GM23338 (cell line): ENCODE data around the gene NDUFS6. TPM values are rescaled to one million over a fixed set of nuclear protein-coding genes. Genes with fewer than 3 reads are reported as not detected.

Source experiments
- ATAC-seq: fragments of 200-7000 bp; cut with Tn5 transposase; 3 replicates; pipeline ENCODE4 v1.9.1; 2020
- DNase-seq: peaks from one replicate; pipeline ENCODE4 v3.0.0-alpha.2; 2015; ENCODE audit warnings: low spot score
- H2AFZ ChIP-seq: fragments of 200-600 bp; sonication (generic); 2 replicates; pipeline ENCODE4 v1.8.0; 2016; ENCODE audit warnings: antibody characterized with exemption, mild to moderate bottlenecking, moderate library complexity
- H3F3A ChIP-seq: fragments of 200-600 bp; sonication (generic); replicated peaks from 2 replicates; pipeline ENCODE4 v1.8.0; 2017; ENCODE audit warnings: antibody characterized with exemption, mixed run types, low read depth
- H3K27ac ChIP-seq: fragments of 200-600 bp; sonication (generic); 2 replicates; pipeline ENCODE4 v1.6.1; 2016; ENCODE audit warnings: low read depth
- H3K27me3 ChIP-seq: fragments of 200-600 bp; sonication (generic); 2 replicates; pipeline ENCODE4 v1.8.0; 2016; ENCODE audit warnings: mild to moderate bottlenecking, mixed run types, moderate library complexity; ENCODE audit not compliant: insufficient read depth
- H3K36me3 ChIP-seq: fragments of 200-600 bp; sonication (generic); 2 replicates; pipeline ENCODE4 v1.8.0; 2016; ENCODE audit warnings: mild to moderate bottlenecking; ENCODE audit not compliant: insufficient read depth
- H3K4me1 ChIP-seq: fragments of 200-600 bp; sonication (generic); 2 replicates; pipeline ENCODE4 v1.8.0; 2016; ENCODE audit warnings: mild to moderate bottlenecking, moderate library complexity; ENCODE audit not compliant: insufficient read depth
- H3K4me2 ChIP-seq: fragments of 200-600 bp; sonication (generic); 2 replicates; pipeline ENCODE4 v1.7.1; 2017; ENCODE audit warnings: mixed run types
- H3K4me3 ChIP-seq: fragments of 200-600 bp; sonication (generic); 2 replicates; pipeline ENCODE4 v1.6.1; 2016; ENCODE audit warnings: mixed run types
- H3K79me2 ChIP-seq: fragments of 200-600 bp; sonication (generic); replicated peaks from 2 replicates; pipeline ENCODE4 v1.8.0; 2017; ENCODE audit warnings: mild to moderate bottlenecking; ENCODE audit not compliant: insufficient read depth
- H3K9me2 ChIP-seq: fragments of 200-600 bp; sonication (generic); 2 replicates; pipeline ENCODE4 v1.8.0; 2017; ENCODE audit not compliant: insufficient read depth
- H4K20me1 ChIP-seq: fragments of 200-600 bp; sonication (generic); replicated peaks from 2 replicates; pipeline ENCODE4 v1.8.0; 2017; ENCODE audit warnings: mild to moderate bottlenecking; ENCODE audit not compliant: insufficient read depth
- H3K27ac Mint-ChIP-seq: 2 replicates; pipeline ENCODE4 v1.8.0; 2020; ENCODE audit warnings: inconsistent platforms, mild to moderate bottlenecking, moderate library complexity, mixed read lengths
- H3K27me3 Mint-ChIP-seq: 3 replicates; pipeline ENCODE4 v1.8.0; 2022; ENCODE audit warnings: low read depth, mild to moderate bottlenecking, moderate library complexity, mixed read lengths, inconsistent platforms; ENCODE audit not compliant: insufficient read depth, poor library complexity
- H3K36me3 Mint-ChIP-seq: 3 replicates; pipeline ENCODE4 v1.8.0; 2021; ENCODE audit warnings: low read depth, mild to moderate bottlenecking, inconsistent platforms, moderate library complexity, mixed read lengths
- H3K4me1 Mint-ChIP-seq: 3 replicates; pipeline ENCODE4 v1.8.0; 2020; ENCODE audit warnings: mild to moderate bottlenecking, inconsistent platforms, mixed read lengths
- H3K4me3 Mint-ChIP-seq: 3 replicates; pipeline ENCODE4 v1.8.0; 2021; ENCODE audit warnings: moderate library complexity, mild to moderate bottlenecking, inconsistent platforms, mixed read lengths
- H3K9me3 Mint-ChIP-seq: 3 replicates; pipeline ENCODE4 v1.8.0; 2020; ENCODE audit warnings: moderate library complexity, mild to moderate bottlenecking, inconsistent platforms, mixed read lengths
- CREB1 ChIP-seq: fragments of 250-450 bp; sonication (Bioruptor Pico); IDR thresholded peaks from 2 replicates; pipeline ENCODE4 v1.5.0; 2020; ENCODE audit warnings: low read depth, mild to moderate bottlenecking, moderate library complexity
- EZH2 ChIP-seq: fragments of 200-600 bp; sonication (generic); IDR thresholded peaks from one replicate; pipeline ENCODE4 v1.8.0; 2017; ENCODE audit warnings: antibody characterized with exemption, mild to moderate bottlenecking, low read depth; ENCODE audit not compliant: unreplicated experiment
- EZH2phosphoT487 ChIP-seq: fragments of 200-600 bp; sonication (generic); IDR thresholded peaks from one replicate; pipeline ENCODE4 v1.8.1; 2018; ENCODE audit warnings: antibody characterized with exemption; ENCODE audit not compliant: unreplicated experiment
- JUNB ChIP-seq: IDR thresholded peaks from one replicate; pipeline ENCODE4 v1.6.1; 2016; ENCODE audit warnings: antibody characterized with exemption; ENCODE audit not compliant: unreplicated experiment
- NANOG ChIP-seq: IDR thresholded peaks from 2 replicates; pipeline ENCODE4 v1.6.1; 2016; ENCODE audit warnings: antibody characterized with exemption, borderline replicate concordance
- POLR2AphosphoS5 ChIP-seq: IDR thresholded peaks from 2 replicates; pipeline ENCODE4 v1.6.1; 2016; ENCODE audit warnings: antibody characterized with exemption, low read depth
- STAT1 ChIP-seq: IDR thresholded peaks from one replicate; pipeline ENCODE4 v1.6.1; 2016; ENCODE audit warnings: antibody characterized with exemption; ENCODE audit not compliant: unreplicated experiment
- ZNF114 ChIP-seq: fragments of 250-450 bp; sonication (Bioruptor Pico); IDR thresholded peaks from 2 replicates; pipeline ENCODE4 v1.5.0; 2020; ENCODE audit warnings: mild to moderate bottlenecking, moderate library complexity
- ZNF331 ChIP-seq: fragments of 250-450 bp; sonication (Bioruptor Pico); IDR thresholded peaks from 2 replicates; pipeline ENCODE4 v1.5.0; 2020; ENCODE audit warnings: low read depth, mild to moderate bottlenecking, moderate library complexity
- polyA plus RNA-seq: library from polyadenylated mRNA; unstranded; fragments of >200 nt; fragmentation: Nextera tagmentation; extraction: Ambion mirVana; gene quantifications from 2 replicates; pipeline ENCODE4 v1.2.1, GENCODE V29; 2016
- total RNA-seq: library from RNA; depleted of rRNA; stranded (reverse); fragments of >200 nt; shearing (Covaris generic); gene quantifications from 2 replicates; pipeline ENCODE4 v1.2.3, GENCODE V29; 2014
- TF ChIP-seq, protein P1 (sequence below): IDR thresholded peaks from 2 replicates; pipeline ENCODE4 v1.6.1; 2016; ENCODE audit warnings: antibody characterized with exemption
- TF ChIP-seq, protein P2 (sequence below): fragments of 250-450 bp; sonication (Bioruptor Pico); IDR thresholded peaks from 2 replicates; pipeline ENCODE4 v1.5.0; 2020; ENCODE audit warnings: mild to moderate bottlenecking, moderate library complexity
- TF ChIP-seq, protein P3 (sequence below), 2 experiments: fragments of 200-600 bp in 1 of 2; sonication (generic) in 1 of 2; conservative IDR thresholded peaks; 2 replicates each; pipeline versions ENCODE4 v1.5.1 to v1.6.1; 2016 to 2017; ENCODE audit warnings: antibody characterized with exemption in 2 of 2, low read depth in 2 of 2, mild to moderate bottlenecking in 2 of 2, moderate library complexity in 1 of 2
- TF ChIP-seq, protein P4 (sequence below): IDR thresholded peaks from one replicate; pipeline ENCODE4 v1.6.1; 2018; ENCODE audit warnings: antibody characterized with exemption; ENCODE audit not compliant: unreplicated experiment

NDUFS6 gene
- total and polyA plus RNA-seq, 2 experiments from 2014 or later: 94.8 to 289 TPM

DNA sequence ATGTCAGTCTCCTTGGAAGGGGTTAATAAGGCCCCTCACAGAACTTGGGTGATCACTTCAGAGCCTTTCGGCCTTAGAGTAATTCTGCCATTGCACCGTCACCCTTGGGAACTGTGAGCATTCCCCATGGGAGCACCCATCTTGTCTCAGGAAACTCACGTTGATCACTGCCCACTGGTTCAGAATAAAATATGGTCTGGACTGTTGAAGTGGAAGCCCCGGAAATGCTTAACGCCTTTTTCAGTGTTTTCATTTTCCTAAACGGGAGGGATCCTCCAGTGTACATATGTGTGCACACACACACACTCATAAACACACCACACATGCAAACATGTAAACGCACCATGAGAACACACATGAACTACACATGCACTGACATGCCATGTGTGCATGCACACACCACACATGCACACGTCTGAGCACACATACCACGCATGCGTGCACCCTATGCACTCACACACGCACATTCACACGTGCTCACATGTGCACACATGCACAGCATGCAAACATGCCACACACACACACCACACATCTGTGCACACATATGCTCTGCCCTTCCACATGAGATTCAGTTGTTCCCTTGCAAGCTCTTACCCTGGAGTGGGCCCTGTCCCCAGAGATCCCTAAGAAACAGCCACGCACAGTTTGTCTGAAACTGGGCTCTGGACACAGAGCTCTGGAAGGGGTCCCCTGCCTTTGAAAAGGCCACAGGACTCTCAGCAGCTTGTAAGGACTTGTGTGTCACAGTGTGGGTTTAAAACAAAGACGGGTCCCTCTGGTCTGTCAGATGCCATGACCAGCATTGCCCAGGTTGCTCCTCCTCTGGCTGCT is 18.6 kb upstream of the NDUFS6 start:
- Histone ChIP-seq H3F3A (no peaks in the 10 kb centered on the region), H3K27ac (no peak overlapping the region), H2AFZ (no peak overlapping the region), H4K20me1 (no peaks in the 10 kb centered on the region), H3K36me3 (no peaks in the 10 kb centered on the region), H3K9me2 (no peaks in the 10 kb centered on the region), H3K4me1 (no peaks in the 10 kb centered on the region), H3K79me2 (no peaks in the 10 kb centered on the region), H3K27me3 (no peaks in the 10 kb centered on the region), H3K4me2 (no peak overlapping the region), H3K4me3 (no peak overlapping the region)
- H3K4me1 Mint-ChIP-seq: no peaks in the 10 kb centered on the region
- DNase-seq (no peak), ATAC-seq (no peak)
- H3K36me3 Mint-ChIP-seq: no peaks in the 10 kb centered on the region
- H3K9me3 Mint-ChIP-seq: no peaks in the 10 kb centered on the region; the same call in 2 of the 3 replicates
- H3K27ac Mint-ChIP-seq: no peak overlapping the region
- no peak overlapping the region for H3K4me3 Mint-ChIP-seq
- TF ChIP-seq, protein P1, sequence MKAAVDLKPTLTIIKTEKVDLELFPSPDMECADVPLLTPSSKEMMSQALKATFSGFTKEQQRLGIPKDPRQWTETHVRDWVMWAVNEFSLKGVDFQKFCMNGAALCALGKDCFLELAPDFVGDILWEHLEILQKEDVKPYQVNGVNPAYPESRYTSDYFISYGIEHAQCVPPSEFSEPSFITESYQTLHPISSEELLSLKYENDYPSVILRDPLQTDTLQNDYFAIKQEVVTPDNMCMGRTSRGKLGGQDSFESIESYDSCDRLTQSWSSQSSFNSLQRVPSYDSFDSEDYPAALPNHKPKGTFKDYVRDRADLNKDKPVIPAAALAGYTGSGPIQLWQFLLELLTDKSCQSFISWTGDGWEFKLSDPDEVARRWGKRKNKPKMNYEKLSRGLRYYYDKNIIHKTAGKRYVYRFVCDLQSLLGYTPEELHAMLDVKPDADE: no peak
- TF ChIP-seq, protein P2, sequence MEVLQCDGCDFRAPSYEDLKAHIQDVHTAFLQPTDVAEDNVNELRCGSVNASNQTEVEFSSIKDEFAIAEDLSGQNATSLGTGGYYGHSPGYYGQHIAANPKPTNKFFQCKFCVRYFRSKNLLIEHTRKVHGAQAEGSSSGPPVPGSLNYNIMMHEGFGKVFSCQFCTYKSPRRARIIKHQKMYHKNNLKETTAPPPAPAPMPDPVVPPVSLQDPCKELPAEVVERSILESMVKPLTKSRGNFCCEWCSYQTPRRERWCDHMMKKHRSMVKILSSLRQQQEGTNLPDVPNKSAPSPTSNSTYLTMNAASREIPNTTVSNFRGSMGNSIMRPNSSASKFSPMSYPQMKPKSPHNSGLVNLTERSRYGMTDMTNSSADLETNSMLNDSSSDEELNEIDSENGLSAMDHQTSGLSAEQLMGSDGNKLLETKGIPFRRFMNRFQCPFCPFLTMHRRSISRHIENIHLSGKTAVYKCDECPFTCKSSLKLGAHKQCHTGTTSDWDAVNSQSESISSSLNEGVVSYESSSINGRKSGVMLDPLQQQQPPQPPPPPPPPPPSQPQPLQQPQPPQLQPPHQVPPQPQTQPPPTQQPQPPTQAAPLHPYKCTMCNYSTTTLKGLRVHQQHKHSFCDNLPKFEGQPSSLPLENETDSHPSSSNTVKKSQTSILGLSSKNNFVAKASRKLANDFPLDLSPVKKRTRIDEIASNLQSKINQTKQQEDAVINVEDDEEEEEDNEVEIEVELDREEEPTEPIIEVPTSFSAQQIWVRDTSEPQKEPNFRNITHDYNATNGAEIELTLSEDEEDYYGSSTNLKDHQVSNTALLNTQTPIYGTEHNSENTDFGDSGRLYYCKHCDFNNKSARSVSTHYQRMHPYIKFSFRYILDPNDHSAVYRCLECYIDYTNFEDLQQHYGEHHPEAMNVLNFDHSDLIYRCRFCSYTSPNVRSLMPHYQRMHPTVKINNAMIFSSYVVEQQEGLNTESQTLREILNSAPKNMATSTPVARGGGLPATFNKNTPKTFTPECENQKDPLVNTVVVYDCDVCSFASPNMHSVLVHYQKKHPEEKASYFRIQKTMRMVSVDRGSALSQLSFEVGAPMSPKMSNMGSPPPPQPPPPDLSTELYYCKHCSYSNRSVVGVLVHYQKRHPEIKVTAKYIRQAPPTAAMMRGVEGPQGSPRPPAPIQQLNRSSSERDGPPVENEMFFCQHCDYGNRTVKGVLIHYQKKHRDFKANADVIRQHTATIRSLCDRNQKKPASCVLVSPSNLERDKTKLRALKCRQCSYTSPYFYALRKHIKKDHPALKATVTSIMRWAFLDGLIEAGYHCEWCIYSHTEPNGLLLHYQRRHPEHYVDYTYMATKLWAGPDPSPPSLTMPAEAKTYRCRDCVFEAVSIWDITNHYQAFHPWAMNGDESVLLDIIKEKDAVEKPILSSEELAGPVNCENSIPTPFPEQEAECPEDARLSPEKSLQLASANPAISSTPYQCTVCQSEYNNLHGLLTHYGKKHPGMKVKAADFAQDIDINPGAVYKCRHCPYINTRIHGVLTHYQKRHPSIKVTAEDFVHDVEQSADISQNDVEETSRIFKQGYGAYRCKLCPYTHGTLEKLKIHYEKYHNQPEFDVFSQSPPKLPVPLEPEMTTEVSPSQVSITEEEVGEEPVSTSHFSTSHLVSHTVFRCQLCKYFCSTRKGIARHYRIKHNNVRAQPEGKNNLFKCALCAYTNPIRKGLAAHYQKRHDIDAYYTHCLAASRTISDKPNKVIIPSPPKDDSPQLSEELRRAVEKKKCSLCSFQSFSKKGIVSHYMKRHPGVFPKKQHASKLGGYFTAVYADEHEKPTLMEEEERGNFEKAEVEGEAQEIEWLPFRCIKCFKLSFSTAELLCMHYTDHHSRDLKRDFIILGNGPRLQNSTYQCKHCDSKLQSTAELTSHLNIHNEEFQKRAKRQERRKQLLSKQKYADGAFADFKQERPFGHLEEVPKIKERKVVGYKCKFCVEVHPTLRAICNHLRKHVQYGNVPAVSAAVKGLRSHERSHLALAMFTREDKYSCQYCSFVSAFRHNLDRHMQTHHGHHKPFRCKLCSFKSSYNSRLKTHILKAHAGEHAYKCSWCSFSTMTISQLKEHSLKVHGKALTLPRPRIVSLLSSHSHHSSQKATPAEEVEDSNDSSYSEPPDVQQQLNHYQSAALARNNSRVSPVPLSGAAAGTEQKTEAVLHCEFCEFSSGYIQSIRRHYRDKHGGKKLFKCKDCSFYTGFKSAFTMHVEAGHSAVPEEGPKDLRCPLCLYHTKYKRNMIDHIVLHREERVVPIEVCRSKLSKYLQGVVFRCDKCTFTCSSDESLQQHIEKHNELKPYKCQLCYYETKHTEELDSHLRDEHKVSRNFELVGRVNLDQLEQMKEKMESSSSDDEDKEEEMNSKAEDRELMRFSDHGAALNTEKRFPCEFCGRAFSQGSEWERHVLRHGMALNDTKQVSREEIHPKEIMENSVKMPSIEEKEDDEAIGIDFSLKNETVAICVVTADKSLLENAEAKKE: no peak
- TF ChIP-seq CREB1 (CRISPR knock-in tag): no peak
- no peak for TF ChIP-seq EZH2
- TF ChIP-seq, protein P3, sequence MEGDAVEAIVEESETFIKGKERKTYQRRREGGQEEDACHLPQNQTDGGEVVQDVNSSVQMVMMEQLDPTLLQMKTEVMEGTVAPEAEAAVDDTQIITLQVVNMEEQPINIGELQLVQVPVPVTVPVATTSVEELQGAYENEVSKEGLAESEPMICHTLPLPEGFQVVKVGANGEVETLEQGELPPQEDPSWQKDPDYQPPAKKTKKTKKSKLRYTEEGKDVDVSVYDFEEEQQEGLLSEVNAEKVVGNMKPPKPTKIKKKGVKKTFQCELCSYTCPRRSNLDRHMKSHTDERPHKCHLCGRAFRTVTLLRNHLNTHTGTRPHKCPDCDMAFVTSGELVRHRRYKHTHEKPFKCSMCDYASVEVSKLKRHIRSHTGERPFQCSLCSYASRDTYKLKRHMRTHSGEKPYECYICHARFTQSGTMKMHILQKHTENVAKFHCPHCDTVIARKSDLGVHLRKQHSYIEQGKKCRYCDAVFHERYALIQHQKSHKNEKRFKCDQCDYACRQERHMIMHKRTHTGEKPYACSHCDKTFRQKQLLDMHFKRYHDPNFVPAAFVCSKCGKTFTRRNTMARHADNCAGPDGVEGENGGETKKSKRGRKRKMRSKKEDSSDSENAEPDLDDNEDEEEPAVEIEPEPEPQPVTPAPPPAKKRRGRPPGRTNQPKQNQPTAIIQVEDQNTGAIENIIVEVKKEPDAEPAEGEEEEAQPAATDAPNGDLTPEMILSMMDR (conservative IDR thresholded peaks at IDR 0.05; ENCODE audit: low read depth in 2 of 2): no peak
- no peak for TF ChIP-seq STAT1
- TF ChIP-seq, protein P4, sequence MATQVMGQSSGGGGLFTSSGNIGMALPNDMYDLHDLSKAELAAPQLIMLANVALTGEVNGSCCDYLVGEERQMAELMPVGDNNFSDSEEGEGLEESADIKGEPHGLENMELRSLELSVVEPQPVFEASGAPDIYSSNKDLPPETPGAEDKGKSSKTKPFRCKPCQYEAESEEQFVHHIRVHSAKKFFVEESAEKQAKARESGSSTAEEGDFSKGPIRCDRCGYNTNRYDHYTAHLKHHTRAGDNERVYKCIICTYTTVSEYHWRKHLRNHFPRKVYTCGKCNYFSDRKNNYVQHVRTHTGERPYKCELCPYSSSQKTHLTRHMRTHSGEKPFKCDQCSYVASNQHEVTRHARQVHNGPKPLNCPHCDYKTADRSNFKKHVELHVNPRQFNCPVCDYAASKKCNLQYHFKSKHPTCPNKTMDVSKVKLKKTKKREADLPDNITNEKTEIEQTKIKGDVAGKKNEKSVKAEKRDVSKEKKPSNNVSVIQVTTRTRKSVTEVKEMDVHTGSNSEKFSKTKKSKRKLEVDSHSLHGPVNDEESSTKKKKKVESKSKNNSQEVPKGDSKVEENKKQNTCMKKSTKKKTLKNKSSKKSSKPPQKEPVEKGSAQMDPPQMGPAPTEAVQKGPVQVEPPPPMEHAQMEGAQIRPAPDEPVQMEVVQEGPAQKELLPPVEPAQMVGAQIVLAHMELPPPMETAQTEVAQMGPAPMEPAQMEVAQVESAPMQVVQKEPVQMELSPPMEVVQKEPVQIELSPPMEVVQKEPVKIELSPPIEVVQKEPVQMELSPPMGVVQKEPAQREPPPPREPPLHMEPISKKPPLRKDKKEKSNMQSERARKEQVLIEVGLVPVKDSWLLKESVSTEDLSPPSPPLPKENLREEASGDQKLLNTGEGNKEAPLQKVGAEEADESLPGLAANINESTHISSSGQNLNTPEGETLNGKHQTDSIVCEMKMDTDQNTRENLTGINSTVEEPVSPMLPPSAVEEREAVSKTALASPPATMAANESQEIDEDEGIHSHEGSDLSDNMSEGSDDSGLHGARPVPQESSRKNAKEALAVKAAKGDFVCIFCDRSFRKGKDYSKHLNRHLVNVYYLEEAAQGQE: no peak
- no peak for TF ChIP-seq NANOG
- TF ChIP-seq POLR2AphosphoS5: no peak
- no peak for TF ChIP-seq ZNF114 (CRISPR knock-in tag)
- no peak for TF ChIP-seq JUNB
- TF ChIP-seq EZH2phosphoT487: no peak
- TF ChIP-seq ZNF331 (CRISPR knock-in tag): no peak
- H3K27me3 Mint-ChIP-seq: peaks cover 8% of the 10 kb centered on the region
